ENCODE data around the gene CYP2C18. TPM values are rescaled to one million over a fixed set of nuclear protein-coding genes. Genes with fewer than 3 reads are reported as not detected.

The CYP2C18 gene
- total RNA-seq, 1 experiment from 2014 or later = 0.17 TPM

DNA sequence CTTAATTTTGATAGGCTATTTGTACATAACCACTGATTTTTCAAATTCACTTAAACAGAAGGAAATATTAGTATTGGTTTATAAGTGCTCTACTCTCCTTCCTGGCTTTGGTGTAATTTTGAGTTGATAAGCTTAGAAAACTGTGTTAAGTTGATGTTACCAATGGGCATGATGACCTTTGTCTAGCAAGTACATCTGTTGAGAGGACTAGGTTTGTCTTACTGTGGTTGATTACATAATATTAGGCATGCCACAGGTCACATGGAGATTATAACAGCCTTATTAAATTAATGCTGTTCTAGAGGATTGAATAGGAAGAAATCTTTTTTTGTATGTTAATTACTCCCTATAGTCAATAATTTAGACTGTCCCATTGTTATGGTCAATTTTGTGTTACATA, 27.0 kb downstream of the CYP2C18 start:
- intact Hi-C loops (cut with micrococcal nuclease) = no loop called here
- no peak overlapping the region for H3K9ac ChIP-seq (ENCODE audit: low read length)
- H3K36me3 ChIP-seq (ENCODE audit: control insufficient read depth in 1 of 2, insufficient read depth in 2 of 2, low read length in 2 of 2) = no peaks in the 10 kb centered on the region
- H4K20me1 ChIP-seq (ENCODE audit: insufficient read depth) = no peaks in the 10 kb centered on the region
- ChIA-PET CTCF (no interaction called here), POLR2A (no interaction called here), RAD21 (ENCODE audit: low non-redundant PET in 1 of 2, low total read pairs in 2 of 2, uncharacterized antibody in 2 of 2, unreplicated experiment in 2 of 2) (no interaction called here)
- H2AFZ ChIP-seq (ENCODE audit: low read depth, low read length, poor library complexity, severe bottlenecking) = no peak overlapping the region
- no TSS peak for BruUV-seq (replicated peaks)
- DNase-seq (ENCODE audit: low read depth, low spot score) (no peak), ATAC-seq (no peak)
- no peaks in the 10 kb centered on the region for H3K9me3 ChIP-seq (ENCODE audit: control insufficient read depth in 1 of 2, insufficient read depth in 1 of 2, low read depth in 1 of 2, low read length in 2 of 2)
- no peaks in the 10 kb centered on the region for H3K4me1 ChIP-seq (ENCODE audit: control insufficient read depth in 1 of 2, insufficient read depth in 2 of 2, low read length in 2 of 2)
- H3K27me3 ChIP-seq (ENCODE audit: insufficient read depth, low read length) = no peaks in the 10 kb centered on the region
- no peak overlapping the region for H3K4me3 ChIP-seq (replicated peaks in 1 of 2; ENCODE audit: low read depth in 1 of 2, low read length in 2 of 2)
- no peaks in the 10 kb centered on the region for H3K79me2 ChIP-seq (ENCODE audit: insufficient read depth, low read length)
- TF ChIP-seq, protein P1, sequence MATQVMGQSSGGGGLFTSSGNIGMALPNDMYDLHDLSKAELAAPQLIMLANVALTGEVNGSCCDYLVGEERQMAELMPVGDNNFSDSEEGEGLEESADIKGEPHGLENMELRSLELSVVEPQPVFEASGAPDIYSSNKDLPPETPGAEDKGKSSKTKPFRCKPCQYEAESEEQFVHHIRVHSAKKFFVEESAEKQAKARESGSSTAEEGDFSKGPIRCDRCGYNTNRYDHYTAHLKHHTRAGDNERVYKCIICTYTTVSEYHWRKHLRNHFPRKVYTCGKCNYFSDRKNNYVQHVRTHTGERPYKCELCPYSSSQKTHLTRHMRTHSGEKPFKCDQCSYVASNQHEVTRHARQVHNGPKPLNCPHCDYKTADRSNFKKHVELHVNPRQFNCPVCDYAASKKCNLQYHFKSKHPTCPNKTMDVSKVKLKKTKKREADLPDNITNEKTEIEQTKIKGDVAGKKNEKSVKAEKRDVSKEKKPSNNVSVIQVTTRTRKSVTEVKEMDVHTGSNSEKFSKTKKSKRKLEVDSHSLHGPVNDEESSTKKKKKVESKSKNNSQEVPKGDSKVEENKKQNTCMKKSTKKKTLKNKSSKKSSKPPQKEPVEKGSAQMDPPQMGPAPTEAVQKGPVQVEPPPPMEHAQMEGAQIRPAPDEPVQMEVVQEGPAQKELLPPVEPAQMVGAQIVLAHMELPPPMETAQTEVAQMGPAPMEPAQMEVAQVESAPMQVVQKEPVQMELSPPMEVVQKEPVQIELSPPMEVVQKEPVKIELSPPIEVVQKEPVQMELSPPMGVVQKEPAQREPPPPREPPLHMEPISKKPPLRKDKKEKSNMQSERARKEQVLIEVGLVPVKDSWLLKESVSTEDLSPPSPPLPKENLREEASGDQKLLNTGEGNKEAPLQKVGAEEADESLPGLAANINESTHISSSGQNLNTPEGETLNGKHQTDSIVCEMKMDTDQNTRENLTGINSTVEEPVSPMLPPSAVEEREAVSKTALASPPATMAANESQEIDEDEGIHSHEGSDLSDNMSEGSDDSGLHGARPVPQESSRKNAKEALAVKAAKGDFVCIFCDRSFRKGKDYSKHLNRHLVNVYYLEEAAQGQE (IDR thresholded peaks at IDR 0.05; ENCODE audit: low read depth) = no peak
- TF ChIP-seq, protein P2, sequence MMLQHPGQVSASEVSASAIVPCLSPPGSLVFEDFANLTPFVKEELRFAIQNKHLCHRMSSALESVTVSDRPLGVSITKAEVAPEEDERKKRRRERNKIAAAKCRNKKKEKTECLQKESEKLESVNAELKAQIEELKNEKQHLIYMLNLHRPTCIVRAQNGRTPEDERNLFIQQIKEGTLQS (IDR thresholded peaks at IDR 0.05) = no peak
- TF ChIP-seq ELF1 (IDR thresholded peaks at IDR 0.05; ENCODE audit: borderline replicate concordance, low read depth) (no peak), EZH2 (IDR thresholded peaks at IDR 0.05) (no peak), CBX3 (IDR thresholded peaks at IDR 0.05; ENCODE audit: low read depth) (no peak), CEBPB (IDR thresholded peaks at IDR 0.05; ENCODE audit: low read depth) (no peak), RAD21 (IDR thresholded peaks at IDR 0.05; ENCODE audit: low read depth) (no peak), FOSL1 (IDR thresholded peaks at IDR 0.05; ENCODE audit: low read depth) (no peak), POLR2A (IDR thresholded peaks at IDR 0.05; ENCODE audit: borderline replicate concordance, extremely low read depth, insufficient read depth, insufficient read length) (no peak)
- TF ChIP-seq, protein P3, sequence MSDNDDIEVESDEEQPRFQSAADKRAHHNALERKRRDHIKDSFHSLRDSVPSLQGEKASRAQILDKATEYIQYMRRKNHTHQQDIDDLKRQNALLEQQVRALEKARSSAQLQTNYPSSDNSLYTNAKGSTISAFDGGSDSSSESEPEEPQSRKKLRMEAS (IDR thresholded peaks at IDR 0.05) = no peak
- H3K4me2 ChIP-seq (ENCODE audit: low read length) = no peak overlapping the region
- no peaks in the 10 kb centered on the region for H3K9me2 ChIP-seq (ENCODE audit: insufficient read depth)
- no peak overlapping the region for H3K27ac ChIP-seq (ENCODE audit: low read depth, low read length)
